Measurements from ENCODE around the gene TSPAN14.

The TSPAN14 gene

DNA sequence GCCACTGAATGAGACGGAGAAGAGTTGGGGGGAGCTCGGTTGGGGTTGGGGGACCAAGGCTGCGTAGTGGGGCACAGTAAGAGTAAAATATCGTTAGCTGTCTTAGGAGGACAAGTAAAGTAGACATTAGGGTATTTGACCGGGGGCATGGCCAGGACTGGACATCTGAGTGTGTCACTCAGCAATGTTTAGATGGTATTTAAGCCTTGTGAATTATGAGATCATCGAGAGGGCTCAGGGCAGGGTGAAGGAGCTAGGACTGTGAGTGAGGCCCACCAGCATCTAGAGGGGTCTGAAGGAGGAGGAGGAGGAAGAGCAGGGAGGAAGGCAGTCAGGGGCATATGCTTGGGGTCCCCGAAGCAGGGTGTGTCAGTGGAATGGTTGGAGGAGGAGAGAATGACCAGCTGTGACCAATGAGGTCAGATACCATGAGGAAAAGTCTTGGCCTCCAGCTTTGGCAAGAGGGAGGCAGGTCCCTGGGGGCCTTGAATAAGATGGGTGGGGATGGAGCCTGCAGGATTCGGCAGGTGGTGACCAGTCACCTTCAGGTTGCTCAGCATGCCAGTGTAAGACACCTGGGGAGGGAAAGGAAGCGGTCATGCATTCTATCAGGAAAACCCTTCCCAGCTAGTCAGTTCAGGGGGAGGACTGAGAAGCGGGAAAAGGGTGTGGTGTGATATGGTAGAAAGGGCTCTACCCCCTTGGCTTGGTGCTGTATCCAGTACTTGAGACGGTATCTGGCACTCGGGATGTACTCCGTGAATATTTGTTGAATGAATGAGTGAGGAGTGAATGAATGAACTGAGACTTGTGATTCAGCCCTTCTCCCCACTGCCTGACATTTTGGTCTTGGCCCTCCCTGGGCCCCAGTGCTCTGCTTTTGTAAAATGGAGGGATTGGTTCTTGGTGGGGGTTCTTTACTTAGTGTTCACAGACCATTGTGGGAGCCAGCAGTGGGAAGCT, 48.8 kb downstream of the TSPAN14 start:
- in situ Hi-C loops (cut with MboI; ENCODE audit: low sequenced_read_pairs, unreplicated experiment), result loop anchor here (5.0 to 10.0 kb wide), 2 partner anchors 51 to 118 kb away; partner anchors contain the start of gene TSPAN14
- DNase-seq (ENCODE audit: low spot score), result no peak
- TF ChIP-seq, protein P1, sequence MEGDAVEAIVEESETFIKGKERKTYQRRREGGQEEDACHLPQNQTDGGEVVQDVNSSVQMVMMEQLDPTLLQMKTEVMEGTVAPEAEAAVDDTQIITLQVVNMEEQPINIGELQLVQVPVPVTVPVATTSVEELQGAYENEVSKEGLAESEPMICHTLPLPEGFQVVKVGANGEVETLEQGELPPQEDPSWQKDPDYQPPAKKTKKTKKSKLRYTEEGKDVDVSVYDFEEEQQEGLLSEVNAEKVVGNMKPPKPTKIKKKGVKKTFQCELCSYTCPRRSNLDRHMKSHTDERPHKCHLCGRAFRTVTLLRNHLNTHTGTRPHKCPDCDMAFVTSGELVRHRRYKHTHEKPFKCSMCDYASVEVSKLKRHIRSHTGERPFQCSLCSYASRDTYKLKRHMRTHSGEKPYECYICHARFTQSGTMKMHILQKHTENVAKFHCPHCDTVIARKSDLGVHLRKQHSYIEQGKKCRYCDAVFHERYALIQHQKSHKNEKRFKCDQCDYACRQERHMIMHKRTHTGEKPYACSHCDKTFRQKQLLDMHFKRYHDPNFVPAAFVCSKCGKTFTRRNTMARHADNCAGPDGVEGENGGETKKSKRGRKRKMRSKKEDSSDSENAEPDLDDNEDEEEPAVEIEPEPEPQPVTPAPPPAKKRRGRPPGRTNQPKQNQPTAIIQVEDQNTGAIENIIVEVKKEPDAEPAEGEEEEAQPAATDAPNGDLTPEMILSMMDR (IDR thresholded peaks at IDR 0.05; ENCODE audit: borderline replicate concordance, control extremely low read depth, extremely low read depth, insufficient read depth, missing control alignments), result no peak

DNA sequence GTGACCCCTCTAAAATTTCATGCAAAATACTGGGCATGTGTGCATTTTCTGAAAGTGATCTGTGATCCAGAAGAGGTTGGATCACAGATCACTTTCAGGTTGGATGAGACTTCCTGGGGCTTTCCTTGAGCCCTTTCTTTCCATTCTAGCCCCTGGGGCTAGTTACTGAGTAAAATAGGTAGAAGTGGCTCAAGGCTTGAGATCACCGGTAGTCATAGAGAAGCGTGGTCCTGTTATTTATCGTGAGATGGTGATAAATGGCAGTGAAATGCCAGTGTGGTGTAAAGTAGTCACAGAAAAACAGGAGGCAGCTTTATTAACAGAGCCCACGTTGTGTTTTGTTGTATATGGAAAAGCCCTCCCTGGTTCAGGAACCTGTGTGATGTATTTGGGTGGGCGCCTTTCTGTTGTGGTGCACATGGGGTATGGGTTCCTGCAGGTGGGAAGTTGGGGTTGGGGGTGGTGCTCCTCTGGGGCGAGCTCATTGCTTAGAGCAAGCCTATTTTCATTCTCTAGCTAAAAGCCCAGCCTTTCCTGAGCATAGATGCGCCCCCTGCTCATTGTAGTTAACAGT, 49.6 kb downstream of the TSPAN14 start:
- in situ Hi-C loops (cut with MboI; ENCODE audit: low sequenced_read_pairs, unreplicated experiment), result loop anchor here (5.0 to 10.0 kb wide), 2 partner anchors 51 to 119 kb away; partner anchors contain the start of gene TSPAN14
- DNase-seq (ENCODE audit: low spot score), result no peak

DNA sequence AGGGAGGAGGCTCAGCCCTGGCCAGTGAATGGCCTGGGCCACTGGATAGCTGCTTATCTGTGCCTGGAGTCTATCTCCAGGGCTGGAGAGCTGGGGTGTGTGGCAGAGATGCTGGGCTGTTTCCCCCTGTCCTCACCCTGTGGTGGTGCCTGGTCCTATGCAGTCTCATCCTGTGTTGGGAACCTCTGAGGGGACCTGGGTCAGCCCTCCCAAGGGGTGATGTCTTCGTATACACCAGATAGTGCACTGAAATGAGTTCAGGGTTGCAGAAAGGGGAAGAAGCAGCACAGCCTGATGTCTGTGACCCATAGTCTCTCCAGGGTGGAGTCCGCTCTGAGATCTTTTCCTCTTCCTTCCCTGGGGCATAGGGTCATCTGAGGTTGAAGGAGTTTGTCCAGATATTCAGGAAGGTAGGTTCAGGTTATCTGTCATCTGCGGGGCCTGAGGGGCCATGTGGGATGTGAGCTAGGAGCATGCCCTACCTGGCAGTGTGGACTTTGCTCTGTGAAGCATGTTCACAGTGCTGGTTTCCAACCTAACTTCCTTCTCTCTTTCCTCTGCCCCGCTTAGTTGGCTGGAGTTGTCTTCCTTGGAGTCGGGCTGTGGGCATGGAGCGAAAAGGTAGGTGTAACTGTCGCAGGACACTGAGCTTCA, 50.2 kb downstream of the TSPAN14 start:
- TF ChIP-seq, protein P1 (IDR thresholded peaks at IDR 0.05; ENCODE audit: borderline replicate concordance, control extremely low read depth, extremely low read depth, insufficient read depth, missing control alignments), result no peak
- no peak for DNase-seq (ENCODE audit: low spot score)
- in situ Hi-C loops (cut with MboI; ENCODE audit: low sequenced_read_pairs, unreplicated experiment), result loop anchor here (5.0 to 10.0 kb wide), 2 partner anchors 52 to 119 kb away; partner anchors contain the start of gene TSPAN14

More for the DNA sequence above, 49.6 kb downstream of the TSPAN14 start:
- TF ChIP-seq, protein P1 (IDR thresholded peaks at IDR 0.05; ENCODE audit: borderline replicate concordance, control extremely low read depth, extremely low read depth, insufficient read depth, missing control alignments), result no peak

DNA sequence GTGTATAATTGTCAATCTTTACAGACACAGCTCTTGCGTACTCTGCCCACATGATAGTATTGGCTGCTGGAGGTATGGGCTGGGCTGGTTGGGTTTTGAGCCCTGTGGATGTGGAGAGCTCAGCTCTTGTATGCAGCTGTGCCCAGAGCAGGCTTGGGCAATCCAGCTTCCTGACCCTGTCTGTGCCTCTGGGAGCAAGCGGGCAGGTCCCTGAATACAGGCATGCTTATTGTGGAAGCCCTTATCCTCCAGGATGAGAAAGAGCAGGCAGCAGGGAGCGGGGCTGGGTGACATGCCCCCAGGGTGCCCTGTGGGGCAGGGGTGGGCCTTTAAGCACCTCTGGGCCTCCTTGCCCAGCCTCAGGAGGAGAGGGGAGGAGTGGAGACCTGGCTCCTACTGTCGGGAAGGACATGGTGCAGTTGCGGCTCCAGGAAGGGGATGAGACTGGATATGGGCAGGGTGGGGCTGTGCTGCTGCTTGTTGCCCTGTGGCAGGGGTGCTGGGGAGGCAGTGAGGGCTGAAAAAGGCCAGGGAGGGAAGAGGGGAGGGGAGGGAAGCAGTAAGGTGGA, 50.9 kb downstream of the TSPAN14 start:
- in situ Hi-C loops (cut with MboI; ENCODE audit: low sequenced_read_pairs, unreplicated experiment), result loop anchor here (5.0 to 10.0 kb wide), 2 partner anchors 53 to 120 kb away; partner anchors contain the start of gene TSPAN14
- TF ChIP-seq, protein P1 (IDR thresholded peaks at IDR 0.05; ENCODE audit: borderline replicate concordance, control extremely low read depth, extremely low read depth, insufficient read depth, missing control alignments), result no peak
- DNase-seq (ENCODE audit: low spot score), result no peak

DNA sequence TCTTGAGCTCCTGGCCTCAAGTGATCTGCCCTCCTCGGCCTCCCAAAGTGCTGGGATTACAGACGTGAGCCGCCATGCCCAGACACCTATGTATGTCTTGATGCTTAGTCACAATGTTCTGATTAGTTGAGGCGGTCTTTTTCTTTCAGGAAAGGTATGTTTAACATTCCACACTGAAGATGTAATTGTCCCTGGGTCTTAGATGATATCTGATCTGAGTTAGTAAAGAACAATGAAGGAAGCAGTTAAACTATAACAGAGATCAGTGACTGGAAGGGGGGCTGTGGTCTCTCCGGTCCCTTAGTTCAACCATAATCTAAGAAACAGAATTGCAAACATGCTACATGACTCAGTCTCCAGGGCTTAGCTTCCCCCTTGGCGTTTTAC, 52.1 kb downstream of the TSPAN14 start:
- TF ChIP-seq, protein P1 (IDR thresholded peaks at IDR 0.05; ENCODE audit: borderline replicate concordance, control extremely low read depth, extremely low read depth, insufficient read depth, missing control alignments), result no peak
- DNase-seq (ENCODE audit: low spot score), result no peak
- in situ Hi-C loops (cut with MboI; ENCODE audit: low sequenced_read_pairs, unreplicated experiment), result loop anchor here (10.0 kb wide), 1 partner anchor 121 kb away; no protein-coding TSS in a partner anchor

All from GM13976 (cell line).